Measurements from ENCODE around the gene SCN5A. TPM values are rescaled to one million over a fixed set of nuclear protein-coding genes. Genes with fewer than 3 reads are reported as not detected.

Gene SCN5A
- total RNA-seq, 1 experiment from 2014 or later = 0.69 TPM

- in situ Hi-C loops (cut with HindIII; ENCODE audit: low pct_unique_long_range_greater_than_20kb, low sequenced_read_pairs) (no loop called here), intact Hi-C loops (cut with micrococcal nuclease; ENCODE audit: unreplicated experiment) (no loop called here)
These were observed 88.3 kb downstream of the SCN5A start for GRCh38 chr3:38560996-38561717.

GRCh38 chr3:38560284-38560683 lies 89.2 kb downstream of the SCN5A start:
- H3K9me3 ChIP-seq (ENCODE audit: control insufficient read depth, insufficient read depth, low read depth, low read length) = no peaks in the 10 kb centered on the region
- no peaks in the 10 kb centered on the region for H3K36me3 ChIP-seq (ENCODE audit: control insufficient read depth, insufficient read depth, low read length)
- no peak overlapping the region for H3K4me3 ChIP-seq (ENCODE audit: low read depth in 2 of 2, low read length in 2 of 2)
- no peak overlapping the region for H3K27ac ChIP-seq (ENCODE audit: low read length)
- intact Hi-C loops (cut with micrococcal nuclease; ENCODE audit: unreplicated experiment) (no loop called here), in situ Hi-C loops (cut with HindIII; ENCODE audit: low pct_unique_long_range_greater_than_20kb, low sequenced_read_pairs) (no loop called here)
- no TSS peak for BruUV-seq (replicated peaks)
- no peaks in the 10 kb centered on the region for H3K4me1 ChIP-seq (ENCODE audit: control insufficient read depth, insufficient read depth, low read length)
- POLR2A ChIA-PET = no interaction called here
- ATAC-seq (no peak), DNase-seq (ENCODE audit: low read depth, low spot score) (no peak)
- no peak for TF ChIP-seq REST (IDR thresholded peaks at IDR 0.05; ENCODE audit: insufficient read depth in 1 of 2, low read depth in 2 of 2, low read length in 1 of 2)
- no peak for TF ChIP-seq POLR2AphosphoS5 (IDR thresholded peaks at IDR 0.05; ENCODE audit: low read depth, low read length)
- TF ChIP-seq, protein P1, sequence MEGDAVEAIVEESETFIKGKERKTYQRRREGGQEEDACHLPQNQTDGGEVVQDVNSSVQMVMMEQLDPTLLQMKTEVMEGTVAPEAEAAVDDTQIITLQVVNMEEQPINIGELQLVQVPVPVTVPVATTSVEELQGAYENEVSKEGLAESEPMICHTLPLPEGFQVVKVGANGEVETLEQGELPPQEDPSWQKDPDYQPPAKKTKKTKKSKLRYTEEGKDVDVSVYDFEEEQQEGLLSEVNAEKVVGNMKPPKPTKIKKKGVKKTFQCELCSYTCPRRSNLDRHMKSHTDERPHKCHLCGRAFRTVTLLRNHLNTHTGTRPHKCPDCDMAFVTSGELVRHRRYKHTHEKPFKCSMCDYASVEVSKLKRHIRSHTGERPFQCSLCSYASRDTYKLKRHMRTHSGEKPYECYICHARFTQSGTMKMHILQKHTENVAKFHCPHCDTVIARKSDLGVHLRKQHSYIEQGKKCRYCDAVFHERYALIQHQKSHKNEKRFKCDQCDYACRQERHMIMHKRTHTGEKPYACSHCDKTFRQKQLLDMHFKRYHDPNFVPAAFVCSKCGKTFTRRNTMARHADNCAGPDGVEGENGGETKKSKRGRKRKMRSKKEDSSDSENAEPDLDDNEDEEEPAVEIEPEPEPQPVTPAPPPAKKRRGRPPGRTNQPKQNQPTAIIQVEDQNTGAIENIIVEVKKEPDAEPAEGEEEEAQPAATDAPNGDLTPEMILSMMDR (IDR thresholded peaks at IDR 0.05) = no peak
- TF ChIP-seq SIN3A (IDR thresholded peaks at IDR 0.05; ENCODE audit: borderline replicate concordance, insufficient read depth, low read depth, low read length) = no peak
- TF ChIP-seq TCF7L2 (IDR thresholded peaks at IDR 0.05; ENCODE audit: low read depth, low read length) = no peak
- no peaks in the 10 kb centered on the region; the same call in 1 of the 2 replicates for H3K27me3 ChIP-seq (ENCODE audit: control insufficient read depth, insufficient read depth, low read length)
- CTCF ChIA-PET = no interaction called here

More at GRCh38 chr3:38560996-38561717, 88.3 kb downstream of the SCN5A start:
- Histone ChIP-seq H3K9me3 (ENCODE audit: control insufficient read depth, insufficient read depth, low read depth, low read length) (no peaks in the 10 kb centered on the region), H3K4me3 (ENCODE audit: low read depth in 2 of 2, low read length in 2 of 2) (no peak overlapping the region), H3K36me3 (ENCODE audit: control insufficient read depth, insufficient read depth, low read length) (no peaks in the 10 kb centered on the region), H3K4me1 (ENCODE audit: control insufficient read depth, insufficient read depth, low read length) (no peaks in the 10 kb centered on the region), H3K27ac (ENCODE audit: low read length) (no peak overlapping the region), H3K27me3 (ENCODE audit: control insufficient read depth, insufficient read depth, low read length) (no peaks in the 10 kb centered on the region; the same call in 1 of the 2 replicates)
- ATAC-seq = no peak
- POLR2A ChIA-PET = no interaction called here
- TF ChIP-seq REST (IDR thresholded peaks at IDR 0.05; ENCODE audit: insufficient read depth in 1 of 2, low read depth in 2 of 2, low read length in 1 of 2) (no peak), SIN3A (IDR thresholded peaks at IDR 0.05; ENCODE audit: borderline replicate concordance, insufficient read depth, low read depth, low read length) (no peak), TCF7L2 (IDR thresholded peaks at IDR 0.05; ENCODE audit: low read depth, low read length) (no peak)
- CTCF ChIA-PET = no interaction called here
- no TSS peak for BruUV-seq (replicated peaks)
- no peak for DNase-seq (ENCODE audit: low read depth, low spot score)

Measured in Panc1 (cell line).